ENCODE data around the gene PTPRQ. TPM values are rescaled to one million over a fixed set of nuclear protein-coding genes. Genes with fewer than 3 reads are reported as not detected.
A peak's percentile ranks its signal among the peaks of the same experiment; 100 is the strongest.

Gene PTPRQ
- polyA plus RNA-seq, 1 experiment = 5.1 TPM

DNA sequence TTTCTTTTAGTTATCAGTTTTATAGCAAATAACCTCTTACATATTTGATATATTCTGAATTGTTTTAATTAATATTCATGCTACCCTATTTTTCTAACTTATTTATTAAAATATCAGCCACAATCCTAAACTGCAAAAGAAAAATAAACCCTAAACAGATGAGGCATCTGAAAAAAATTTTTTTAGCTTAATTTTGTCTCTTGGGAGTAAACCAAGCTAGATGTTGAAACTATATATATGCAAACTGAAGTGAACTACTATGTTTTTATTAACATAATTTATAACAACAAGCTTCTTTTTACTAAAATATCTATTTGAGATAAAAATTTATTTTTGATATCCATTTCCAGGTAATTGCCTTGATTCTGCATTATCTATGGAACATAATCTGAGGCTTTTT, 87.6 kb downstream of the PTPRQ start:
- no peaks in the 10 kb centered on the region for H3K36me3 ChIP-seq (ENCODE audit: control insufficient read depth, insufficient read depth, low read length)
- CTCF ChIA-PET = interaction anchor here (0.6 to 1.2 kb wide), 2 partner anchors 34 to 550 kb away, joined by 3 to 4 read pairs; no protein-coding TSS in a partner anchor
- H3K27me3 ChIP-seq (ENCODE audit: control insufficient read depth, insufficient read depth, low read length) = no peaks in the 10 kb centered on the region
- POLR2A ChIA-PET = no interaction called here
- H3K4me3 ChIP-seq (ENCODE audit: low read depth, low read length) = no peak overlapping the region
- DNase-seq (ENCODE audit: low read depth) = no peak
- TF ChIP-seq CTCF (IDR thresholded peaks at IDR 0.05; ENCODE audit: insufficient read depth, low read depth, low read length) = no peak

DNA sequence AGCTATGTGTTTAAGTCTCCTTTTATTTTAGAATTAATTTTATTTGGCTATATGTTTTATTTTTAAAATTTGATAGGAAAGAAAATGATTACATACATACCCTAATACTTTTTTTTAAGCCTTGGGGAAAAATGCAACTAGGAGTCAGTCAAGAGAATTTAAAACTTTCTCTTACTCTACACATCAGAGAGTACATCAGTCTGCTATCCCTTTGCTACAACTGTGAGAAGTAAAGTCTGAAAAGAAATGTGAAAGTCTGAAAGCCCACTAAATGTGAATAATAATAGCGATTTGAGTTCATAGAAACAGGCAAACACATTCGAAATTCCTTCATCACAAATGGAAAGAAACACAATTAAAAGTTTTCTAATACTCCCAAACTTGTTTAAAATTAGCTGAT, 95.0 kb downstream of the PTPRQ start:
- no peak overlapping the region for H3K4me3 ChIP-seq (ENCODE audit: low read depth, low read length)
- DNase-seq (ENCODE audit: low read depth) = no peak
- ChIA-PET POLR2A (no interaction called here), CTCF (no interaction called here)
- TF ChIP-seq CTCF (IDR thresholded peaks at IDR 0.05; ENCODE audit: insufficient read depth, low read depth, low read length) = no peak
- H3K36me3 ChIP-seq (ENCODE audit: control insufficient read depth, insufficient read depth, low read length) = no peaks in the 10 kb centered on the region
- no peaks in the 10 kb centered on the region for H3K27me3 ChIP-seq (ENCODE audit: control insufficient read depth, insufficient read depth, low read length)

DNA sequence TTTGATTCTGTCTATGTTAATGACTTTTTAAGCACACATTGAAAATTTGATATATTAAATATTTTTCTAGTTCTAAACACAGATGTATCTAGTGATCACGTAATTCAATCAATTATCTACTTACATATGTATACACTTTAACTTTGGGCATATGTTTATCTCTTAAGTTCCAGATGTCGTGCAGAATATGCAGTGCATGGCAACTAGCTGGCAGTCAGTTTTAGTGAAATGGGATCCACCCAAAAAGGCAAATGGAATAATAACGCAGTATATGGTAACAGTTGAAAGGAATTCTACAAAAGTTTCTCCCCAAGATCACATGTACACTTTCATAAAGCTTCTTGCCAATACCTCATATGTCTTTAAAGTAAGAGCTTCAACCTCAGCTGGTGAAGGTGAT, 105.3 kb downstream of the PTPRQ start:
- CTCF ChIA-PET = interaction anchor here (0.6 kb wide), 1 partner anchor 21 kb away, joined by 3 read pairs; no protein-coding TSS in a partner anchor
- no peak for TF ChIP-seq CTCF (IDR thresholded peaks at IDR 0.05; ENCODE audit: insufficient read depth, low read depth, low read length)
- POLR2A ChIA-PET = no interaction called here
- DNase-seq (ENCODE audit: low read depth) = no peak
- Histone ChIP-seq H3K36me3 (ENCODE audit: control insufficient read depth, insufficient read depth, low read length) (no peaks in the 10 kb centered on the region), H3K4me3 (ENCODE audit: low read depth, low read length) (no peak overlapping the region), H3K27me3 (ENCODE audit: control insufficient read depth, insufficient read depth, low read length) (no peaks in the 10 kb centered on the region)

GRCh38 chr12:80551897-80552296, 107.9 kb downstream of the PTPRQ start:
- ChIA-PET POLR2A (interaction anchor here (0.6 kb wide), 1 partner anchor 40 kb away, joined by 3 read pairs; no protein-coding TSS in a partner anchor), CTCF (interaction anchor here (1.1 kb wide), 1 partner anchor 45 kb away, joined by 3 read pairs; no protein-coding TSS in a partner anchor)
- no peak overlapping the region for H3K4me3 ChIP-seq (ENCODE audit: low read depth, low read length)

GRCh38 chr12:80553316-80553715, 109.3 kb downstream of the PTPRQ start:
- ChIA-PET POLR2A (interaction anchor here (0.7 to 1.0 kb wide), 2 partner anchors 26 to 937 kb away, joined by 4 to 5 read pairs; no protein-coding TSS in a partner anchor), CTCF (interaction anchor here (0.7 kb wide), 2 partner anchors 18 to 883 kb away, joined by 3 read pairs; no protein-coding TSS in a partner anchor)
- no peak overlapping the region for H3K4me3 ChIP-seq (ENCODE audit: low read depth, low read length)
- no peak for TF ChIP-seq CTCF (IDR thresholded peaks at IDR 0.05; ENCODE audit: insufficient read depth, low read depth, low read length)
- no peaks in the 10 kb centered on the region for H3K27me3 ChIP-seq (ENCODE audit: control insufficient read depth, insufficient read depth, low read length)
- H3K36me3 ChIP-seq (ENCODE audit: control insufficient read depth, insufficient read depth, low read length) = no peaks in the 10 kb centered on the region
- peak; percentile 58 for DNase-seq (ENCODE audit: low read depth)

More at GRCh38 chr12:80551897-80552296, 107.9 kb downstream of the PTPRQ start:
- H3K27me3 ChIP-seq (ENCODE audit: control insufficient read depth, insufficient read depth, low read length) = no peaks in the 10 kb centered on the region
- no peaks in the 10 kb centered on the region for H3K36me3 ChIP-seq (ENCODE audit: control insufficient read depth, insufficient read depth, low read length)
- DNase-seq (ENCODE audit: low read depth) = peak; percentile 99
- TF ChIP-seq CTCF (IDR thresholded peaks at IDR 0.05; ENCODE audit: insufficient read depth, low read depth, low read length) = no peak

Measured in BJ (cell line).